ENCODE data around the gene NRP2.

Gene NRP2

GRCh38 chr2:205682239-205682970 is at the start of gene NRP2:
Gene NRP2, plus strand, starts transcription at chr2:205682501. Its CDS starts 790 bp downstream, at chr2:205683291.
- no peaks in the 10 kb centered on the region for H3K9me3 Mint-ChIP-seq (ENCODE audit: low read depth)
- H3K4me1 Mint-ChIP-seq (ENCODE audit: low read depth) = peaks cover 32% of the 10 kb centered on the region
- H3K36me3 Mint-ChIP-seq = no peaks in the 10 kb centered on the region
- H3K27ac Mint-ChIP-seq = no peak within 1 kb of the TSS
- peaks cover 38% of the 10 kb centered on the region for H3K27me3 Mint-ChIP-seq
- H3K4me3 Mint-ChIP-seq = peak within 1 kb of the TSS; percentile 86

- no peaks in the 10 kb centered on the region for H3K9me3 Mint-ChIP-seq (ENCODE audit: low read depth)
- no peaks in the 10 kb centered on the region for H3K27me3 Mint-ChIP-seq
- no peak overlapping the region for H3K27ac Mint-ChIP-seq
- H3K36me3 Mint-ChIP-seq = no peaks in the 10 kb centered on the region
- H3K4me1 Mint-ChIP-seq (ENCODE audit: low read depth) = peaks cover 3% of the 10 kb centered on the region
- H3K4me3 Mint-ChIP-seq = no peak overlapping the region
Observed at GRCh38 chr2:205633994-205634393, 48.3 kb upstream of the NRP2 start.

GRCh38 chr2:205636549-205637319 is 45.6 kb upstream of the NRP2 start:
- Mint-ChIP-seq H3K9me3 (ENCODE audit: low read depth) (no peaks in the 10 kb centered on the region), H3K27me3 (no peaks in the 10 kb centered on the region), H3K36me3 (no peaks in the 10 kb centered on the region), H3K4me3 (no peak overlapping the region), H3K27ac (no peak overlapping the region), H3K4me1 (ENCODE audit: low read depth) (peaks cover 3% of the 10 kb centered on the region)

- Mint-ChIP-seq H3K9me3 (ENCODE audit: low read depth) (no peaks in the 10 kb centered on the region), H3K27ac (no peak overlapping the region), H3K4me1 (ENCODE audit: low read depth) (peaks cover 3% of the 10 kb centered on the region), H3K27me3 (no peaks in the 10 kb centered on the region), H3K4me3 (no peak overlapping the region), H3K36me3 (no peaks in the 10 kb centered on the region)
Observed at GRCh38 chr2:205637320-205637602, 45.0 kb upstream of the NRP2 start.

GRCh38 chr2:205637779-205638503 is 44.4 kb upstream of the NRP2 start:
- no peak overlapping the region for H3K27ac Mint-ChIP-seq
- no peaks in the 10 kb centered on the region for H3K9me3 Mint-ChIP-seq (ENCODE audit: low read depth)
- peaks cover 3% of the 10 kb centered on the region for H3K4me1 Mint-ChIP-seq (ENCODE audit: low read depth)
- H3K4me3 Mint-ChIP-seq = no peak overlapping the region
- H3K27me3 Mint-ChIP-seq = no peaks in the 10 kb centered on the region
- no peaks in the 10 kb centered on the region for H3K36me3 Mint-ChIP-seq

GRCh38 chr2:205640716-205641115 is 41.6 kb upstream of the NRP2 start:
- Mint-ChIP-seq H3K4me3 (no peak overlapping the region), H3K4me1 (ENCODE audit: low read depth) (peaks cover 3% of the 10 kb centered on the region), H3K27ac (no peak overlapping the region), H3K36me3 (no peaks in the 10 kb centered on the region), H3K9me3 (ENCODE audit: low read depth) (no peaks in the 10 kb centered on the region), H3K27me3 (peaks cover 3% of the 10 kb centered on the region)

GRCh38 chr2:205642599-205643356 is 39.5 kb upstream of the NRP2 start:
- peaks cover 3% of the 10 kb centered on the region for H3K27me3 Mint-ChIP-seq
- H3K36me3 Mint-ChIP-seq = no peaks in the 10 kb centered on the region
- no peak overlapping the region for H3K27ac Mint-ChIP-seq
- no peak overlapping the region for H3K4me3 Mint-ChIP-seq
- peaks cover 1% of the 10 kb centered on the region for H3K4me1 Mint-ChIP-seq (ENCODE audit: low read depth)
- H3K9me3 Mint-ChIP-seq (ENCODE audit: low read depth) = no peaks in the 10 kb centered on the region

GRCh38 chr2:205643391-205643885 is 38.9 kb upstream of the NRP2 start:
- Mint-ChIP-seq H3K4me3 (no peak overlapping the region), H3K27me3 (peaks cover 3% of the 10 kb centered on the region), H3K27ac (no peak overlapping the region)

GRCh38 chr2:205644018-205644417 is 38.3 kb upstream of the NRP2 start:
- peaks cover 3% of the 10 kb centered on the region for H3K27me3 Mint-ChIP-seq
- no peaks in the 10 kb centered on the region for H3K36me3 Mint-ChIP-seq
- no peaks in the 10 kb centered on the region for H3K4me1 Mint-ChIP-seq (ENCODE audit: low read depth)
- no peak overlapping the region for H3K27ac Mint-ChIP-seq
- no peak overlapping the region for H3K4me3 Mint-ChIP-seq
- no peaks in the 10 kb centered on the region for H3K9me3 Mint-ChIP-seq (ENCODE audit: low read depth)

More at GRCh38 chr2:205643391-205643885, 38.9 kb upstream of the NRP2 start:
- H3K9me3 Mint-ChIP-seq (ENCODE audit: low read depth) = no peaks in the 10 kb centered on the region
- no peaks in the 10 kb centered on the region for H3K4me1 Mint-ChIP-seq (ENCODE audit: low read depth)
- no peaks in the 10 kb centered on the region for H3K36me3 Mint-ChIP-seq

- no peaks in the 10 kb centered on the region for H3K36me3 Mint-ChIP-seq
- H3K27me3 Mint-ChIP-seq = peaks cover 3% of the 10 kb centered on the region
- no peaks in the 10 kb centered on the region for H3K9me3 Mint-ChIP-seq (ENCODE audit: low read depth)
- H3K27ac Mint-ChIP-seq = no peak overlapping the region
- H3K4me3 Mint-ChIP-seq = no peak overlapping the region
- H3K4me1 Mint-ChIP-seq (ENCODE audit: low read depth) = no peaks in the 10 kb centered on the region
Observed at GRCh38 chr2:205646680-205647079, 35.6 kb upstream of the NRP2 start.

GRCh38 chr2:205650450-205650849 is 31.9 kb upstream of the NRP2 start:
- Mint-ChIP-seq H3K4me3 (no peak overlapping the region), H3K27ac (no peak overlapping the region), H3K36me3 (no peaks in the 10 kb centered on the region), H3K27me3 (no peaks in the 10 kb centered on the region), H3K4me1 (ENCODE audit: low read depth) (peaks cover 4% of the 10 kb centered on the region), H3K9me3 (ENCODE audit: low read depth) (no peaks in the 10 kb centered on the region)

GRCh38 chr2:205650931-205651330 is 31.4 kb upstream of the NRP2 start:
- H3K36me3 Mint-ChIP-seq = no peaks in the 10 kb centered on the region
- no peaks in the 10 kb centered on the region for H3K27me3 Mint-ChIP-seq
- no peak overlapping the region for H3K4me3 Mint-ChIP-seq
- no peak overlapping the region for H3K27ac Mint-ChIP-seq
- no peaks in the 10 kb centered on the region for H3K9me3 Mint-ChIP-seq (ENCODE audit: low read depth)
- H3K4me1 Mint-ChIP-seq (ENCODE audit: low read depth) = peaks cover 4% of the 10 kb centered on the region

- H3K27me3 Mint-ChIP-seq = no peaks in the 10 kb centered on the region
- H3K27ac Mint-ChIP-seq = no peak overlapping the region
- no peak overlapping the region for H3K4me3 Mint-ChIP-seq
- H3K36me3 Mint-ChIP-seq = no peaks in the 10 kb centered on the region
- no peaks in the 10 kb centered on the region for H3K9me3 Mint-ChIP-seq (ENCODE audit: low read depth)
- peaks cover 4% of the 10 kb centered on the region for H3K4me1 Mint-ChIP-seq (ENCODE audit: low read depth)
Observed at GRCh38 chr2:205651719-205652118, 30.6 kb upstream of the NRP2 start.

GRCh38 chr2:205654878-205655605 is 27.3 kb upstream of the NRP2 start:
- H3K27me3 Mint-ChIP-seq = no peaks in the 10 kb centered on the region
- no peak overlapping the region for H3K27ac Mint-ChIP-seq
- H3K4me1 Mint-ChIP-seq (ENCODE audit: low read depth) = peaks cover 7% of the 10 kb centered on the region
- H3K4me3 Mint-ChIP-seq = no peak overlapping the region
- H3K9me3 Mint-ChIP-seq (ENCODE audit: low read depth) = no peaks in the 10 kb centered on the region
- H3K36me3 Mint-ChIP-seq = no peaks in the 10 kb centered on the region
